OCI-LY1 (cell line): ENCODE results near the gene TBX10.
A peak's percentile ranks its signal among the peaks of the same experiment; 100 is the strongest.

Experiments
- H2AFZ ChIP-seq: fragments of 200-600 bp; sonication (generic), shearing (Covaris generic); 2 replicates; pipeline ENCODE4 v1.6.0; 2014; ENCODE audit warnings: antibody characterized with exemption, mild to moderate bottlenecking, low read length
- H3F3A ChIP-seq: fragments of 200-600 bp; sonication (generic), shearing (Covaris generic); 2 replicates; pipeline ENCODE4 v1.6.0; 2014; ENCODE audit warnings: mild to moderate bottlenecking, antibody characterized with exemption, low read length, moderate library complexity; ENCODE audit not compliant: insufficient read depth
- H3K27ac ChIP-seq: fragments of 200-600 bp; sonication (generic); 2 replicates; pipeline ENCODE4 v1.5.1; 2014; ENCODE audit warnings: low read length, mixed run types, mild to moderate bottlenecking, low read depth; ENCODE audit not compliant: poor library complexity, severe bottlenecking
- H3K27me3 ChIP-seq: fragments of 200-600 bp; sonication (generic); 2 replicates; pipeline ENCODE4 v1.6.0; 2014; ENCODE audit warnings: antibody characterized with exemption, mild to moderate bottlenecking, low read length, moderate library complexity; ENCODE audit not compliant: insufficient read depth
- H3K36me3 ChIP-seq: fragments of 200-600 bp; sonication (generic); 2 replicates; pipeline ENCODE4 v1.6.1; 2014; ENCODE audit warnings: mild to moderate bottlenecking, antibody characterized with exemption, low read length, moderate library complexity, mixed read lengths; ENCODE audit not compliant: insufficient read depth
- H3K4me1 ChIP-seq: fragments of 200-600 bp; sonication (generic); 2 replicates; pipeline ENCODE4 v1.5.1; 2014; ENCODE audit warnings: mild to moderate bottlenecking, low read length, moderate library complexity; ENCODE audit not compliant: insufficient read depth, severe bottlenecking
- H3K4me2 ChIP-seq: fragments of 200-600 bp; sonication (generic), shearing (Covaris generic); 2 replicates; pipeline ENCODE4 v1.6.1; 2014; ENCODE audit warnings: low read length
- H3K4me3 ChIP-seq: fragments of 200-600 bp; sonication (generic); 2 replicates; pipeline ENCODE4 v1.5.1; 2014; ENCODE audit warnings: low read length, low read depth, mild to moderate bottlenecking, mixed read lengths; ENCODE audit not compliant: poor library complexity, severe bottlenecking
- H3K79me2 ChIP-seq: fragments of 200-600 bp; shearing (Covaris generic); 2 replicates; pipeline ENCODE4 v1.6.1; 2016; ENCODE audit warnings: mixed run types, low read length, mixed read lengths; ENCODE audit not compliant: insufficient read depth
- H3K9ac ChIP-seq: fragments of 200-600 bp; sonication (generic), shearing (Covaris generic); 2 replicates; pipeline ENCODE4 v1.6.1; 2014; ENCODE audit warnings: mild to moderate bottlenecking, low read length, mixed read lengths
- H3K9me2 ChIP-seq: fragments of 200-600 bp; sonication (generic), shearing (Covaris generic); 2 replicates; pipeline ENCODE4 v1.6.1; 2014; ENCODE audit warnings: low read depth, mild to moderate bottlenecking, low read length, mixed read lengths
- H3K9me3 ChIP-seq: fragments of 200-600 bp; shearing (Covaris generic); 2 replicates; pipeline ENCODE4 v1.6.1; 2014; ENCODE audit warnings: low read length, mixed read lengths
- H4K20me1 ChIP-seq: fragments of 200-600 bp; sonication (generic), shearing (Covaris generic); 2 replicates; pipeline ENCODE4 v1.6.0; 2016; ENCODE audit warnings: mild to moderate bottlenecking, low read length; ENCODE audit not compliant: insufficient read depth
- EZH2 ChIP-seq: fragments of 200-600 bp; sonication (generic), shearing (Covaris generic); IDR thresholded peaks from 2 replicates; pipeline ENCODE4 v1.8.0; 2017; ENCODE audit warnings: borderline replicate concordance, mixed run types, mild to moderate bottlenecking, antibody characterized with exemption, low read length, moderate library complexity, mixed read lengths
- TF ChIP-seq, protein P1 (sequence below): fragments of 200-600 bp; sonication (generic), shearing (Covaris generic); IDR thresholded peaks from 2 replicates; pipeline ENCODE4 v1.5.1; 2017; ENCODE audit warnings: mild to moderate bottlenecking, antibody characterized with exemption, low read length, moderate library complexity, mixed read lengths

The TBX10 gene

DNA sequence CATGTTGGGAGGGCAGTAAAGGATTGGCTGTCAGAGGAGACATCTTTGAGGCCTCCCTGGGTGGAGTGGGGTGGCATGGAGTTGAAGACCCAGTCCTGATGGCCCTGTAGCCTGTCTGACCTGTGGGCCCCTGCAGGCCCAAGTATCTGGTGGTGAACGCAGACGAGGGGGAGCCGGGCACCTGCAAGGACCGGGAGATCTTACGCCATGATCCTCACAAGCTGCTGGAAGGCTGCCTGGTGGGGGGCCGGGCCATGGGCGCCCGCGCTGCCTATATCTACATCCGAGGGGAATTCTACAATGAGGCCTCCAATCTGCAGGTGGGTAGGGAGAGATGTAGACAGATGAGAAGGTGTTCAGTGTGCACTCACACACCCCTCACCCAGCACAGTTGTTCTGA lies 30.2 kb downstream of the TBX10 start:
- Histone ChIP-seq H3K27ac (no peak overlapping the region), H3K9me2 (no peaks in the 10 kb centered on the region), H3F3A (no peaks in the 10 kb centered on the region), H3K79me2 (peaks cover 9% of the 10 kb centered on the region; the same call in 1 of the 2 replicates), H4K20me1 (no peaks in the 10 kb centered on the region), H3K9me3 (no peaks in the 10 kb centered on the region), H2AFZ (no peak overlapping the region), H3K9ac (no peak overlapping the region), H3K4me3 (no peak overlapping the region), H3K27me3 (no peaks in the 10 kb centered on the region), H3K36me3 (peaks cover 52% of the 10 kb centered on the region; the same call in 1 of the 2 replicates), H3K4me2 (no peak overlapping the region), H3K4me1 (peaks cover 35% of the 10 kb centered on the region)
- TF ChIP-seq EZH2 = no peak
- TF ChIP-seq, protein P1, sequence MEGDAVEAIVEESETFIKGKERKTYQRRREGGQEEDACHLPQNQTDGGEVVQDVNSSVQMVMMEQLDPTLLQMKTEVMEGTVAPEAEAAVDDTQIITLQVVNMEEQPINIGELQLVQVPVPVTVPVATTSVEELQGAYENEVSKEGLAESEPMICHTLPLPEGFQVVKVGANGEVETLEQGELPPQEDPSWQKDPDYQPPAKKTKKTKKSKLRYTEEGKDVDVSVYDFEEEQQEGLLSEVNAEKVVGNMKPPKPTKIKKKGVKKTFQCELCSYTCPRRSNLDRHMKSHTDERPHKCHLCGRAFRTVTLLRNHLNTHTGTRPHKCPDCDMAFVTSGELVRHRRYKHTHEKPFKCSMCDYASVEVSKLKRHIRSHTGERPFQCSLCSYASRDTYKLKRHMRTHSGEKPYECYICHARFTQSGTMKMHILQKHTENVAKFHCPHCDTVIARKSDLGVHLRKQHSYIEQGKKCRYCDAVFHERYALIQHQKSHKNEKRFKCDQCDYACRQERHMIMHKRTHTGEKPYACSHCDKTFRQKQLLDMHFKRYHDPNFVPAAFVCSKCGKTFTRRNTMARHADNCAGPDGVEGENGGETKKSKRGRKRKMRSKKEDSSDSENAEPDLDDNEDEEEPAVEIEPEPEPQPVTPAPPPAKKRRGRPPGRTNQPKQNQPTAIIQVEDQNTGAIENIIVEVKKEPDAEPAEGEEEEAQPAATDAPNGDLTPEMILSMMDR = no peak

DNA sequence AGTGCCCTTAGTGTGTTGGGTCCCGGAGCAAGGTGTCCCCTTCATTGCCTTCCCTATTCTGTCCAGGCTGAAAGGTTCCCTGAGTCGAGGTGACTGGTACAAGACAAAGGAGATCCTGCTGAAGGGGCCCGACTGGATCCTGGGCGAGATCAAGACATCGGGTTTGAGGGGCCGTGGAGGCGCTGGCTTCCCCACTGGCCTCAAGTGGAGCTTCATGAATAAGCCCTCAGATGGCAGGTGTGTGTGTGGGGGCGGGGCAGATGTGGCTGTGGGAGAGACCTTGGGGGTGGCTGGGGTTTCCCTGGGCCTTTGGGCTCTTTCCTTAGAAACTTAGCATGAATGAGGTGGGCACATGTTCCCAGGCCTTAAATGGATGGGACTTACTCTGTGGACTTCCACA lies 31.1 kb downstream of the TBX10 start:
- peaks cover 27% of the 10 kb centered on the region for H3K4me1 ChIP-seq
- no peaks in the 10 kb centered on the region for H3K9me2 ChIP-seq
- H3K4me2 ChIP-seq = no peak overlapping the region
- no peaks in the 10 kb centered on the region for H3F3A ChIP-seq
- no peak overlapping the region for H3K27ac ChIP-seq
- H3K79me2 ChIP-seq = peaks cover 9% of the 10 kb centered on the region; the same call in 1 of the 2 replicates
- TF ChIP-seq EZH2 = no peak
- TF ChIP-seq, protein P1 = no peak
- no peaks in the 10 kb centered on the region for H3K9me3 ChIP-seq
- H3K27me3 ChIP-seq = no peaks in the 10 kb centered on the region
- no peak overlapping the region for H3K4me3 ChIP-seq
- peaks cover 50% of the 10 kb centered on the region; the same call in 1 of the 2 replicates for H3K36me3 ChIP-seq
- no peaks in the 10 kb centered on the region for H4K20me1 ChIP-seq
- no peak overlapping the region for H3K9ac ChIP-seq
- H2AFZ ChIP-seq = no peak overlapping the region

DNA sequence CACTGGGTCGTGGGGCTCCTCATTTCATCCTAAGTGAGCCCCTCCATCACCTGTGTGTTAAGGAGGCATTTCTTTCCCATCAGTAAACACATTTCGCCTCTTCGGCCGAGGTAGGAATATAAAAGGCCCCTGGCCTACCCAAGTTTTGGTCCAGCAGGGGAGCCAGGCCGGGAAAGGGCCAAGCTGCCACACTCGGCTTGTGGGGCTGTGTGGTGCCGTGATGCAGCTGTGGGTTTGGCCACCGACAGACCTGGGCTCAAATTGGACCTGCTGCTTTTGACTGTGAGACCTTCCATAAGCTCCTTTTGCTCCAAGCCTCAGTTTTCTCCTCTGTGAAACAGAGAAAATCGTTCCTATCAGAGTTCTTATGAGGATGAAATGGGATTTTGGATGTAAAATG lies 32.1 kb downstream of the TBX10 start:
- no peak overlapping the region for H3K27ac ChIP-seq
- peak overlapping the region; percentile 94 for H3K4me3 ChIP-seq
- H3K9me2 ChIP-seq = no peaks in the 10 kb centered on the region
- peaks cover 41% of the 10 kb centered on the region for H3K36me3 ChIP-seq
- H4K20me1 ChIP-seq = no peaks in the 10 kb centered on the region
- H3F3A ChIP-seq = no peaks in the 10 kb centered on the region
- peak overlapping the region; percentile 90 for H3K9ac ChIP-seq
- no peaks in the 10 kb centered on the region for H3K9me3 ChIP-seq
- H3K4me2 ChIP-seq = peak overlapping the region; percentile 93
- H3K79me2 ChIP-seq = peaks cover 9% of the 10 kb centered on the region; the same call in 1 of the 2 replicates
- no peak for TF ChIP-seq EZH2
- TF ChIP-seq, protein P1 = no peak
- peaks cover 3% of the 10 kb centered on the region; the same call in 1 of the 2 replicates for H3K27me3 ChIP-seq
- peaks cover 23% of the 10 kb centered on the region for H3K4me1 ChIP-seq
- H2AFZ ChIP-seq = no peak overlapping the region
